Esophagus muscularis mucosa (tissue), 4 donors: ENCODE results near the gene KRT9.

Experiments used
- CTCF ChIP-seq, 3 experiments: fragments of 200-600 bp in 2 of 3; fragments of 450-650 bp in 1 of 3; sonication (generic) in 2 of 3; IDR thresholded peaks; one replicate each; pipeline ENCODE4 v1.5.1; 2017 to 2019; ENCODE audit warnings: antibody characterized with exemption in 3 of 3, mild to moderate bottlenecking in 2 of 3, moderate library complexity in 1 of 3
- EP300 ChIP-seq: sonication (generic); formaldehyde crosslinking; IDR thresholded peaks from one replicate; pipeline ENCODE4 v1.6.1; 2017; ENCODE audit warnings: antibody characterized with exemption
- POLR2A ChIP-seq: fragments of 450-650 bp; IDR thresholded peaks from one replicate; pipeline ENCODE4 v1.6.1; 2017; ENCODE audit warnings: antibody characterized with exemption, moderate library complexity, mild to moderate bottlenecking, low read depth
- POLR2AphosphoS5 ChIP-seq, 2 donors: sonication (generic); formaldehyde crosslinking; IDR thresholded peaks; one replicate each; pipeline ENCODE4 v1.6.1; 2017; ENCODE audit warnings: antibody characterized with exemption in 2 of 2

GRCh38 chr17:41544935-41545334 is 26.9 kb downstream of the KRT9 start:
- no peak for TF ChIP-seq CTCF (IDR thresholded peaks at IDR 0.05)
- no peak for TF ChIP-seq POLR2AphosphoS5 (IDR thresholded peaks at IDR 0.05)
- TF ChIP-seq EP300 = no peak
- no peak for TF ChIP-seq POLR2A
